Ovary (tissue), 10 donors: ENCODE results near the gene GJB6. TPM values are rescaled to one million over a fixed set of nuclear protein-coding genes. Genes with fewer than 3 reads are reported as not detected.
"Not testable (repeated sequence)": the region's sequence is repeated elsewhere in the genome, so short reads cannot be mapped to it uniquely, and the experiment has no call there.

Source experiments
- DNase-seq, 5 donors: peaks; one replicate each; pipeline ENCODE4 v3.0.0-alpha.2; 2019 to 2020
- H3K27ac ChIP-seq, 2 donors: fragments of 200-600 bp; one replicate each; pipeline versions ENCODE4 v1.5.1 to v1.8.0; 2019 to 2022
- H3K27me3 ChIP-seq: fragments of 200-600 bp; one replicate; pipeline ENCODE4 v1.8.0; 2022
- H3K36me3 ChIP-seq: fragments of 200-600 bp; sonication (generic); one replicate; pipeline ENCODE4 v1.5.1; 2019
- H3K4me1 ChIP-seq: one replicate; pipeline ENCODE4 v1.8.1; 2013; ENCODE audit warnings: mild to moderate bottlenecking, moderate library complexity; ENCODE audit not compliant: insufficient read depth
- H3K4me3 ChIP-seq: fragments of 200-600 bp; sonication (generic); one replicate; pipeline ENCODE4 v1.5.1; 2017
- H3K9me3 ChIP-seq, 2 donors: fragments of 200-600 bp in 1 of 2; sonication (generic) in 1 of 2; one replicate each; pipeline versions ENCODE4 v1.5.1 to v1.8.1; 2013 to 2019; ENCODE audit warnings: mild to moderate bottlenecking in 1 of 2, moderate library complexity in 1 of 2
- EP300 ChIP-seq: sonication (generic); formaldehyde crosslinking; IDR thresholded peaks from one replicate; pipeline ENCODE4 v1.6.1; 2017; ENCODE audit warnings: antibody characterized with exemption
- POLR2A ChIP-seq: fragments of 450-650 bp; IDR thresholded peaks from one replicate; pipeline ENCODE4 v1.6.1; 2017; ENCODE audit warnings: antibody characterized with exemption, mild to moderate bottlenecking, moderate library complexity
- WGBS, 3 donors: extraction: QIAGEN DNeasy Blood & Tissue Kit in 1 of 3; methylation state at CpG; one replicate each; pipeline versions ENCODE4 v1.1.5 to v1.1.7; 2013 to 2017; 5-methylcytosine and 5-hydroxymethylcytosine counted together
- intact Hi-C, 4 donors: fragments of 100-400 bp; cut with DNase I; formaldehyde crosslinking; loops; one replicate each; pipeline versions ENCODE4 v1.11.0 to v1.15.1; 2022 to 2023
- long read RNA-seq, 3 donors: library from polyadenylated mRNA in 2 of 3; unstranded in 2 of 3; transcript quantifications; one replicate each; pipeline ENCODE4 v2.0.0 and lab custom pipeline, GENCODE V29; 2021 to 2026
- polyA plus RNA-seq, 2 donors: library from polyadenylated mRNA; stranded (reverse); fragments of 200-250 nt in 1 of 2; fragments of 350-450 nt in 1 of 2; fragmentation: Illumina TruSeq in 1 of 2; extraction: RNeasy Lipid Tissue Mini Kit (QIAGEN cat#74804) in 1 of 2; gene quantifications; one replicate each; pipeline ENCODE4 v1.2.3, GENCODE V29; 2013 to 2014
- total RNA-seq, 7 donors: library from RNA; depleted of rRNA in 2 of 7; stranded (reverse); fragments of >200 nt in 2 of 7; fragmentation: NEBNext Ultra II Directional in 3 of 7; extraction: Animal tissue kit (Norgen Biotek cat#: 25700) in 3 of 7; gene quantifications; one replicate each; pipeline versions ENCODE4 v1.1.0 to v1.2.4, GENCODE V29; 2016 to 2023
- TF ChIP-seq, protein P1 (sequence below), 3 donors: fragments of 450-650 bp in 2 of 3; fragments of 200-600 bp in 1 of 3; IDR thresholded peaks; one replicate each; pipeline versions ENCODE4 v1.5.1 to v1.8.0; 2016 to 2022; ENCODE audit warnings: antibody characterized with exemption in 3 of 3, mild to moderate bottlenecking in 1 of 3
- donor health status: DM: no; HTN: no; CAD: no; lungs with moderate emphysema.
- donor health status: DM: no; HTN: no; CAD: no.
- donor health status: Bipolar disorder and iron deficiency.
- donor health status: DM: yes; HTN: yes; CAD: no.
- donor health status: DM: no; HTN: no; CAD: no.
- donor health status: DM: yes; HTN: yes; CAD: no.

Gene GJB6
- total RNA-seq (not detected), polyA plus RNA-seq (not detected)
- long read RNA-seq, donor 1, result 0 reads
- long read RNA-seq, donor 2, result 0 reads
- long read RNA-seq, donor 3, result 0 reads

GRCh38 chr13:20231839-20232555 lies at the start of gene GJB6:
TSS of gene GJB6 (minus strand) at chr13:20232319. CDS start at chr13:20223480, 8,839 bp downstream.
- DNase-seq, result no peak
- TF ChIP-seq POLR2A (no peak), EP300 (no peak)
- TF ChIP-seq, protein P1, sequence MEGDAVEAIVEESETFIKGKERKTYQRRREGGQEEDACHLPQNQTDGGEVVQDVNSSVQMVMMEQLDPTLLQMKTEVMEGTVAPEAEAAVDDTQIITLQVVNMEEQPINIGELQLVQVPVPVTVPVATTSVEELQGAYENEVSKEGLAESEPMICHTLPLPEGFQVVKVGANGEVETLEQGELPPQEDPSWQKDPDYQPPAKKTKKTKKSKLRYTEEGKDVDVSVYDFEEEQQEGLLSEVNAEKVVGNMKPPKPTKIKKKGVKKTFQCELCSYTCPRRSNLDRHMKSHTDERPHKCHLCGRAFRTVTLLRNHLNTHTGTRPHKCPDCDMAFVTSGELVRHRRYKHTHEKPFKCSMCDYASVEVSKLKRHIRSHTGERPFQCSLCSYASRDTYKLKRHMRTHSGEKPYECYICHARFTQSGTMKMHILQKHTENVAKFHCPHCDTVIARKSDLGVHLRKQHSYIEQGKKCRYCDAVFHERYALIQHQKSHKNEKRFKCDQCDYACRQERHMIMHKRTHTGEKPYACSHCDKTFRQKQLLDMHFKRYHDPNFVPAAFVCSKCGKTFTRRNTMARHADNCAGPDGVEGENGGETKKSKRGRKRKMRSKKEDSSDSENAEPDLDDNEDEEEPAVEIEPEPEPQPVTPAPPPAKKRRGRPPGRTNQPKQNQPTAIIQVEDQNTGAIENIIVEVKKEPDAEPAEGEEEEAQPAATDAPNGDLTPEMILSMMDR (IDR thresholded peaks at IDR 0.05), result no peak
- WGBS, 3 donors, result 1 to 3% (median 2%) methylated on average over 57 to 85 of the region's 85 CpGs
- Histone ChIP-seq H3K9me3 (no peaks in the 10 kb centered on the region), H3K36me3 (no peaks in the 10 kb centered on the region), H3K4me3 (no peak within 1 kb of the TSS), H3K27me3 (no peaks in the 10 kb centered on the region), H3K4me1 (peaks cover 2% of the 10 kb centered on the region), H3K27ac (no peak within 1 kb of the TSS)
- intact Hi-C loops, result no loop called here

- intact Hi-C loops, H3K4me3 ChIP-seq, H3K27ac ChIP-seq, H3K27me3 ChIP-seq, H3K9me3 ChIP-seq, DNase-seq, H3K4me1 ChIP-seq, H3K36me3 ChIP-seq: not testable (repeated sequence)
- 71 to 86% (median 79%) methylated on average over 5 of the region's 5 CpGs for WGBS, 3 donors
These were observed 44.8 kb upstream of the GJB6 start for GRCh38 chr13:20276901-20277300.

DNA sequence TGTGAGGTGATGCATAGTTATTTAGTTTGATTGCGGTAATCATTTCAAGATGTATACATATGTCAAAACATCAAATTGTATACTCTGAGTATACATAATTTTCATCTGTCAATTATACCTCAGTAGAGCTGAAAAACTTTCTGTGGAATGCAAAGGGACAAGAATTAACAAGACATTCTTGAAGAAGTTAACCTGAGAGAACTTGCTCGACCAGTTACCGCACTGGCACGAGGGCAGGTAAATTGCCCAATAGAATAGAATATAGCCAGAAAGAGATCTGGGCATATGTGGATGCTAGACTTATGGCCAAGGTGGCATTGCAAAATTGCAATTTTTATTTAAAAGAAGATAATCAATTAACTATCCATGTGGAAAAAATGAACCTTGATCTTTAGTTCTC lies 42.3 kb upstream of the GJB6 start:
- DNase-seq, result no peak
- intact Hi-C loops, result no loop called here

DNA sequence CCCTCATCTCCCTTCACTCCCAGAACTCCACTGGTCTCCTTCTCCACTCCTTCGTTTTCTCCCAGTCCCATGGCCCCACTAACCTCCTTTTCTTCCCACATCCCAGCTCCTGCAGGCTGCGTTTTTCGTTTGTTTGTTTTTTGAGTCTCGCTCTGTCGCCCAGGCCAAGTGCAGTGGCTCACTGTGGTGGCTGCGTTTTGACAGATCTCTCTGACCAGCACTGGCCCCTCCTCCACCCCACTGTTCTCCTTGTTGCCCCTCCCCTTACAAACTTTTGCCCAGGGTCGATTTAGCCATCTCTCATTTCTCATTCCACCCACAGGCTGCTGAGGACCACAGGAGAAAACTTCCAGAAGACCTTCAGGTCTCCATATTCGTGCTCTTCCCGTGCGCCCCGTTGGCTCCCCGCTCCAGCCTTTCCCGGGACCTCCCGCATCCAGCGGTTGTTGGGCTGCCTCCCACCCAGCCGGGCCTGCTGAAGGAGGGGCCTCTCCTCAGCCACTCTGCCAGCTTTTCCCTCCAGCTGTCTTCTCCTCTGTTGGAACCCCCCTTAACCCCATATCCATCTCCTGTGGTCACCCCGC lies 40.6 kb upstream of the GJB6 start:
- TF ChIP-seq POLR2A (no peak), EP300 (no peak)
- TF ChIP-seq, protein P1 (IDR thresholded peaks at IDR 0.05), result no peak
- no peaks in the 10 kb centered on the region for H3K27me3 ChIP-seq
- WGBS, 3 donors, result 65 to 68% (median 65%) methylated on average over 17 of the region's 17 CpGs
- intact Hi-C loops, result no loop called here
- H3K9me3 ChIP-seq, result no peaks in the 10 kb centered on the region
- no peaks in the 10 kb centered on the region for H3K4me1 ChIP-seq
- H3K27ac ChIP-seq, result no peak overlapping the region
- no peaks in the 10 kb centered on the region for H3K36me3 ChIP-seq
- DNase-seq, result no peak
- no peak overlapping the region for H3K4me3 ChIP-seq

More for the DNA sequence above, 42.3 kb upstream of the GJB6 start:
- Histone ChIP-seq H3K4me3 (no peak overlapping the region), H3K9me3 (no peaks in the 10 kb centered on the region), H3K27me3 (no peaks in the 10 kb centered on the region), H3K36me3 (no peaks in the 10 kb centered on the region), H3K4me1 (no peaks in the 10 kb centered on the region), H3K27ac (no peak overlapping the region)
- TF ChIP-seq, protein P1 (IDR thresholded peaks at IDR 0.05), result no peak
- TF ChIP-seq POLR2A (no peak), EP300 (no peak)
- WGBS, 3 donors, result 91 to 96% (median 95%) methylated on average over 4 of the region's 4 CpGs

GRCh38 chr13:20272104-20272503 lies 40.0 kb upstream of the GJB6 start:
- WGBS, 3 donors, result 80 to 90% (median 81%) methylated on average over 2 of the region's 2 CpGs
- DNase-seq, result no peak
- Histone ChIP-seq H3K27ac (no peak overlapping the region), H3K27me3 (no peaks in the 10 kb centered on the region), H3K36me3 (no peaks in the 10 kb centered on the region), H3K9me3 (no peaks in the 10 kb centered on the region), H3K4me1 (no peaks in the 10 kb centered on the region), H3K4me3 (no peak overlapping the region)
- TF ChIP-seq EP300, result no peak
- TF ChIP-seq, protein P1 (IDR thresholded peaks at IDR 0.05), result no peak
- no peak for TF ChIP-seq POLR2A
- intact Hi-C loops, result no loop called here
